ENCODE measurements around the gene MEX3B. TPM values are rescaled to one million over a fixed set of nuclear protein-coding genes. Genes with fewer than 3 reads are reported as not detected.

Gene MEX3B
- total RNA-seq: 29.4 TPM

GRCh38 chr15:82045892-82046665 lies at the start of gene MEX3B:
Gene MEX3B (minus strand): TSS chr15:82046018. CDS start chr15:82045705, 313 bp downstream.
- DNase-seq (ENCODE audit: low read depth in 2 of 3, low spot score in 2 of 3): peak; percentile 41 to 99 (median 98)

DNA sequence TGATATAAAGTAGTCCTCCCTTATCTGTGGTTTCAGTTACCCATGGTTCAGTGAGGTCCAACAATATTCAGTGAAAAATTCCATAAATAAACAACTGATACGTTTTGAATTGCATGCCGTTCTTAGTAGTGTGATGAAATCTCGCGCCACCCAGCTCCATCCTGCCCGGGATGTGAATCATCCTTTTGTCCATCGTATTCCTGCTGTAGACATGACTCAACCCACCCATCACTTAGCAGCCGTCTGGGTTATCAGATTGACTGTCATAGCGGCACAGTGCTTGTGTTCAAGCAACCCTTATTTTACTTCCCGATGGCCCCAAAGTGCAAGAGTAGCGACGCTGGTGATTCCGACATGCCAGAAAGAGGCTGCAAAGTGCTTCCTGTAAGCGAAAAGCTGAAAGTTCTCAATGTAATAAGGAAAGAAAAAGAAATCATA lies 48.0 kb upstream of the MEX3B start:
- no peak for DNase-seq (ENCODE audit: low read depth in 2 of 3, low spot score in 2 of 3)

DNA sequence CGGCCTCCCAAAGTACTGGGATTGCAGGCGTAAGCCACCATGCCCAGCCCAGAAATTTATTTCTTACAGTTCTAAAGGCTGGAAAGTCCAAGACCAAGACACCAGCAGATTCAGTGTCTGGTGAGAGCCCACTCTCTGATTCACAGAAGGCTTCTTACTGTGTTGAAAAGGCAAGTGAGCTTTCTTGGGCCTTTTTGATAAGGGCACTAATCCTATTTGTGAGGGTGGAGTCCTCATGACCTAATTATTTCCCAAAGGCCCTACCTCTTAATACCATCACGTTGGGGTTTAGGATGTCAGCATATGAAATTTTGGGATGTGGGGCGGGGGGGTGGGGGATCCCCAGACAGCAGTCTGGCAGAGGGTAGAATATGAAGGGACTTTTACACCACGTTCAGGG lies 47.5 kb upstream of the MEX3B start:
- DNase-seq (ENCODE audit: low read depth in 2 of 3, low spot score in 2 of 3): no peak

GRCh38 chr15:82091636-82092140 lies 45.9 kb upstream of the MEX3B start:
- no peak for DNase-seq (ENCODE audit: low read depth in 2 of 3, low spot score in 2 of 3)

GRCh38 chr15:82086243-82086995 lies 40.6 kb upstream of the MEX3B start:
- DNase-seq (ENCODE audit: low read depth in 2 of 3, low spot score in 2 of 3): no peak

DNA sequence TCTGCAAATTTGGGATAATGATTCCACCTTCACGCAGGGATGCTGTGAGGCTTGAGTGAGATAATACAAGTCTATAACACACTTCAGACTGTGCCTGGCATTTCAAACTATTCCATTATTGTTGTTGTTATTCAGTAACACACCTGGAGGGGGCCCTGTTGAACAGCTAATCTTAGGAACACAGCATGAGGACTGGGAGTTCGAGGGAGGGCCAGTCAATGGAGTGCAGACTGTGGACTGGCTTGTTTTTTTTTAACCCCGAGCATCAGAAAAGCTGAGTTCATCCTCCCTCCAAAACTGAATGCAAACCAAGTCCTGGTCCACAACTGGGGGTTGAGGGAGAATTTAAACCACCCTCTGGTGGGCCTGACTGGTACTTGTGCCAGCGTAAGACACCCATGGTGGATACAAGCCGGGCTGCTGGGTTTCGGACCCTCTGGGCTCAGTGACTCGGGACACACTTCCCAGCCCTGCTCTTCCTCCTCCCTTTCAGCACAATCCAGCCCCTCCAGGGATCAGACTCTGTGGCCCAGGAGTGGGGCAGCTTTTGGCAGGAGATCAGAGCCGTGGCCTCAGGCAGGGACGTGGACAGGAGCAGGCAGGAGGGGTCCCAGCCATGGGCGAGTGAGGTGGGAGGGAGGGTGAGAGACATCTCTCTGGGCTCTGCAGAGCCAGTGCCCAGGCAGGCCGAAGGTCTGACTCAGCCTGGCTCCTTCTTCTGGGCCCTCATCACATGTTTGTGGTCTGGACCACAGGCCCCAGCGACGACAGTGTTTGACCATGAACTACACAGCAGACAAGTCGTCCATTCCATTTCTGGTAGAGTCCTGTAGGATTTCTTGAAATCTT lies 36.3 kb upstream of the MEX3B start:
- DNase-seq (ENCODE audit: low read depth in 2 of 3, low spot score in 2 of 3): no peak

DNA sequence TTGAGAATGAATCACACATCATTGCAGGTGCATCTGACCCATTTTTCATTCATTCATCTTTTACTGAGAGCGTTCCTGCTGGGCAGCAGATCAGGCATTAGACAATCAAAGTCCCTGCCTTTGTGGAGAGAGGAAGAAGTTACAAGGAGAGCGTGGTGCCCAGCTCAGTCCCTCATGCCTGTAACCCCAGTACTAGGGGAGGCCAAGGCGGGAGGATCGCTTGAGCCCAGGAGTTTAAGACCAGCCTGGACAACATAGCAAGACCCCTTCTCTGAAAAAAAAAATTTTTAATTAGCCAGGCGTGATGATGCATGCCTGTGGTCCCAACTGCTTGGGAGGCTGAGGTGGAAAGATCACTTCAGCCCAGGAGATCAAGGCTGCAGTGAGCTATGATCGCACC lies 35.0 kb upstream of the MEX3B start:
- no peak for DNase-seq (ENCODE audit: low read depth in 2 of 3, low spot score in 2 of 3)

DNA sequence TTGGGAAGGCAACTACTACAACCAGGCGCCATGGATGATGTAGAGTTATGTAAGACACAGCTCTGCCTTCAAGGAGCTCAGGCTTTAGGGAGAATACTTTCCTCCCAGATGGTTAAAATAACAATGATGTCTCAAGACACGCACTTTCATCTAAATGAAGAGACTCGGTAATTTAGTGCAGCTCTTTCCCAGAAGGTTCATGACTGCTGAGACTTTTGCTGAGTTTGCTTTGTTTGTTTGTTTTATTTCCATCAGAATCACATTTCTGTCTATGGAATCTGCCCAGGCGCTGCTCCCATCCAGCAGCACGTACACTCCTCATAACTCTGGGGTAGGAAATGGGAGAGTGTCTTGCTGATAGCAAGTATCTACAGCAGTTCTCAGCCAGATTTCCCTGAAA lies 33.9 kb upstream of the MEX3B start:
- DNase-seq (ENCODE audit: low read depth in 2 of 3, low spot score in 2 of 3): no peak

GRCh38 chr15:82074610-82075009 lies 28.8 kb upstream of the MEX3B start:
- no peak for DNase-seq (ENCODE audit: low read depth in 2 of 3, low spot score in 2 of 3)

- no peak for DNase-seq (ENCODE audit: low read depth in 2 of 3, low spot score in 2 of 3)
Measured at GRCh38 chr15:82072926-82073537, 27.2 kb upstream of the MEX3B start.

DNA sequence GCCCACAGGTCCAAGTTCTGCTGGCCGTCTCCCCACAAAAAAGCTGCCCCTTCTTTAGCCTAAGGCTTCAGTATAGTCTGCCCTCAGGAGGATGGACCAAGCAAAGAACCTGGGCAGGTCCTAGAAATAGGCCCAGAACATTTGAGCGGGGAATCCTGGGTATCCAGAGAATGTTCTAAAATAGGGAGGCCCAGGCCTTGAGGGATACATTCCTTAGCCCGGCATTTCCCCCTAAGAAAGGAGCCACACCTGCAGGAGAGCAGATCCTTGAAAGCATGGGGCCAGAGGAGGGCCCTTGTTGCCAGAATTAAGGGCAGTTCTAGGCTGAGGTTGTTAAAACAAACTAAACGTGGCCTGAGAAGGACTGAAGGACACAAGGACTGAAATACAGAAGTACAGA lies 20.6 kb upstream of the MEX3B start:
- DNase-seq (ENCODE audit: low read depth in 2 of 3, low spot score in 2 of 3): no peak

- DNase-seq (ENCODE audit: low read depth in 2 of 3, low spot score in 2 of 3): no peak
Measured at GRCh38 chr15:82064824-82065223, 19.0 kb upstream of the MEX3B start.

- no peak for DNase-seq (ENCODE audit: low read depth in 2 of 3, low spot score in 2 of 3)
Measured at GRCh38 chr15:82062479-82063454, 16.9 kb upstream of the MEX3B start.

GRCh38 chr15:82060817-82061216 lies 15.0 kb upstream of the MEX3B start:
- DNase-seq (ENCODE audit: low read depth in 2 of 3, low spot score in 2 of 3): no peak

DNA sequence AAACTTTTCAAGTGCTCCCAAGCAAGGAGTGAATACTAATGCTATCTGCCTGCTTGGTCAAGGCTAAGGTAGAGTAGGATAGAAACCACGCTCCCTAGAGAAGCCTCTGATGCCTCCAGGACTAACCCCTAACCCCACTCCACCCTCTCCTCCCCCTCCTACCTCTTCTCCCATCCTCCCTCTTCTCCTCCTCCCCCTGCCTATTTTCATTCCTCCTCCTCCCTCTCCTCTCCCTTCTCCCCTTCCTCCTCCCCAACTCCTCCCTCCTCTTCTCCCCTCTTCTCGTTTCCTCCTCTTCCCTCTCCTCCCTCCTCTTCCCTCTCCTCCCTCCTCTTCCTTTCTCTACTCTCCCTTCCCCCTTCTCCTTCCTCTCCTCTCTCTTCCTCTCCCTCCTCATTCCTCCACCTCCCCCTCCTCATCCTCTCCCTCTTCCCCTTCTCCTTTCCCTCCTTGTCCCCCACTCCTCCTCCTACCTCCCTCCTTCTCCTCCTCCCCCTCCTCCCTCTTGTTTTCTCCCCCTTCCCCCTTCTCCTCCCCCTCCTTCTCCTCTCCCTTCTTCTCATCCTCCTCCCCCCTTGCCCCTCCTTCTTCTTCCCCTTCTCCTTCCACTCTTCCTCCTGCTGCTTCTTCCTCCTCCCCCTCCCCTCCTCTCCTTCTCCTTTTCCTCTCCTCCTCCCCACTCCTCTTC lies 12.8 kb upstream of the MEX3B start:
- DNase-seq (ENCODE audit: low read depth in 2 of 3, low spot score in 2 of 3): no peak

DNA sequence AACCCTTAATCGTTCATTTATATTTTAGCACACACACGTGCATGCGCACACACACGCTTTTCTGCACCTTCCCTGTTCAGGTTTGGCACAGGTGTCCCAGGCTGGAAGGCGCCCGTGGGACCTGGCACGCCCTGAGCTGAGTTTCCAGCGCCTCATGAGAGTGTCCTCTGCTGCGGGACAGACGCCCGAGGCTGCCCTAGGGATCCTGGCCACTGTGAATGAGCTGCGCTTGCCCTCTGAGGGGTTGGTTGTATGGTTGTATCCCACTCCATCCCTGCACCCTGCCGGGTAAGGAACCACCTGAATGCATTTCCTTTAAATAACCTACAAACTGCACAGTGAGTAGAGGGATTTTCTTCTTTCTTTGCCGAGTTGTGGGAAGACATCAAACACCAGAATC lies 12.2 kb upstream of the MEX3B start:
- DNase-seq (ENCODE audit: low read depth in 2 of 3, low spot score in 2 of 3): no peak

- no peak for DNase-seq (ENCODE audit: low read depth in 2 of 3, low spot score in 2 of 3)
Measured at GRCh38 chr15:82056958-82057823, 11.4 kb upstream of the MEX3B start.

DNA sequence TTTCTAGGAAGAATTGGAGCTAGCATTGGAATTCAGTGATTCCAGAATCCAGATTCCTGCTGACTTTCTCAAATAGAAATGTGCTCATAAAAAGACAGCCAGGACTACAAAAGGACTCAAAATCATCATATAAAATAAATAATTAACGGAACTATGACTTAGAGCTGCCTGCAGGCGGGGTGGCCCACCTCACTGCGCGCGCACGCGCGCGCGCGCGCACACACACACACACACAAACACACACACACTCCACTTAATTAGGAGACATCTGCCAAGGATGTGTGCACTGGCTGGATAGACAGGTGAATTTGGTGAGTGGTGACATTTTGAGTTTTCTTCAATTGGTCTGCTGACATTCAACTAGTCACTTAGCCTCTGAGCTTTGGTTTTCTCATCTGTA lies 6.9 kb upstream of the MEX3B start:
- DNase-seq (ENCODE audit: low read depth in 2 of 3, low spot score in 2 of 3): no peak

Data from hematopoietic multipotent progenitor cell (in vitro differentiated cells).